Activated naive CD4-positive, alpha-beta T cell treated with anti-CD3 and anti-CD28 coated beads, Interleukin-2, amount 50 U/mL, for 72 hours (primary cell): ENCODE measurements around the gene SRRM3. TPM values are rescaled to one million over a fixed set of nuclear protein-coding genes. Genes with fewer than 3 reads are reported as not detected.
"Not testable (repeated sequence)": the region's sequence is repeated elsewhere in the genome, so short reads cannot be mapped to it uniquely, and the experiment has no call there.

Experiments used
- ATAC-seq, 2 donors: fragments of 150-1000 bp; cut with Tn5 transposase; 2 replicates each; pipeline ENCODE4 v1.10.0; 2021; ENCODE audit warnings: mild to moderate bottlenecking in 2 of 2, moderate library complexity in 2 of 2
- DNase-seq, 2 donors: peaks; one replicate each; pipeline ENCODE4 v3.0.0; 2021 to 2022; ENCODE audit warnings: low spot score in 2 of 2
- H3K27ac Mint-ChIP-seq, 2 donors: one replicate each; pipeline ENCODE4 v1.8.0; 2022; ENCODE audit warnings: mild to moderate bottlenecking in 2 of 2, mixed read lengths in 2 of 2
- H3K36me3 Mint-ChIP-seq, 2 donors: one replicate each; pipeline ENCODE4 v1.8.0; 2022; ENCODE audit warnings: mixed read lengths in 2 of 2
- H3K9me3 Mint-ChIP-seq, 2 donors: one replicate each; pipeline ENCODE4 v1.8.0; 2022; ENCODE audit warnings: mixed read lengths in 2 of 2
- total RNA-seq, 2 donors: library from RNA; stranded (reverse); gene quantifications; one replicate each; pipeline ENCODE4 v1.2.3, GENCODE V29; 2022

The SRRM3 gene
- total RNA-seq, 2 donors from 2014 or later, result not detected

DNA sequence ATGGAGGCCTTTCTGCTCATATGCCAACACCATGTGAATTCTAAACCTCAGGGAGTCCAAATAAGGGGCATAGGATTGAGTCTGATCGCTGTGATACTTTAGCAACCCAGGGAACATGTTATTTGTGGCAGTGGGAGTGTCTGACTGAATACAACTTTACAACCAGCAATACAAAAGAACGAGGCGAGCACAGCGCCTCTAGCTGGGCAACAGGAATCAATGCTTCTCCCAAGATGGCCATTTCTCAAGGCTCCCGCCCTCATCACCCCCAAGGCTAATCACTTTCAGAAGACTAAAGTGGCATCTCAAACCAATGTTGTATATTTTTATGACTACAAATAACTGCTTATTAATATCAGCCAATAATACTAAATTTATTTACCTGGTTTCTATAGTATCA lies 129.0 kb downstream of the SRRM3 start:
- H3K36me3 Mint-ChIP-seq, result peaks cover 15 to 38% of the 10 kb centered on the region in 2 donors

DNA sequence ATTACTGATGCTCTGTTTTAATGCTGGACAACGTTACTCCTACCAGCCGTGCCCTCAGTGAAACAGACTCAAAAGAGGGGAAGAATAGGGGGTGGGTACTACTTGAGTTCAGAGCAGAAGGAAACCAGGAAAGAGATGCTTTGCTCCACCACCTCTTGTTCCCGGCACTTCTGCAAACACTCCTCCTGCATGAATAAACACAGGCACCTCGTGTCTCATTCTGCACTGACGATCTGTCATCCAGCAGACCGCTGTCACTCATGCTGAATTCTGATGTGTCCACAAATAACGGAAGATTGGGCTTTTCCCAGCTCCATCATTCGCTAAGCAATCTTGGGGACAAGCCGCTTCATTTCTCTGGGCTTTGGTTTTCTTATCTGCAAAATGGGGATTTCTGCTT lies 130.4 kb downstream of the SRRM3 start:
- H3K9me3 Mint-ChIP-seq, result no peaks in the 10 kb centered on the region
- no peak for ATAC-seq

More for the DNA sequence above, 129.0 kb downstream of the SRRM3 start:
- Mint-ChIP-seq H3K27ac (peak overlapping the region in 1 of 2 donors; percentile 15), H3K9me3 (no peaks in the 10 kb centered on the region)
- ATAC-seq, result no peak
- no peak for DNase-seq

DNA sequence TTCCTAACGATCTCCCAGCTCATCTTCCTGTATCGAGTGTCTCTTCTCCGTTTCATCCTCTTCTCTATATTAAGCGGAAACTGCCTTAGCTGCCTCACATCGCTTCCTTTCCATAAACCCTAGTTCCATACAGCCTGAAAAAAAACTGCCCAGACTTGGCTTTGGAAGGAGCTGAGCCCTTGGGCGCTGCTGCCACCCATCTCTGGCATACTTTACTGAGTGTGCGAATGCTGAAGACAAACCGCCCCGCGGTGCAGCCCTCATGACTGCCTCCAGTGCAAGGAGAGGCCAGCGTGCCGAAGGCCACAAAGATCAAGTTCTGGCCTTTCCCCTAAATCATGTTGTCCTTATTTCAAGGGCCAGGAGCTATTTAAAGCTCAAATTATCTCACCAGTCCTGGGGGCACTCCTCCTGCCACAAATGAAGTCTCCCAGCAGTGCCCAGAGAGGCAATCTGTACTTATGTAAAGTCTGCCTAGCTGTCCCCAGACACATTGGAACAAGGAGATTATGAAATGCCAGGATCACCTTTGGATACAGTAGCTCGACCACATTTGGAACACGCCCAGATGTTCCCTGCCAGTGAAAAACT lies 131.9 kb downstream of the SRRM3 start:
- DNase-seq (no peak), ATAC-seq (no peak)
- Mint-ChIP-seq H3K27ac (peak overlapping the region in 1 of 2 donors; percentile 45), H3K36me3 (peaks cover 11 to 25% of the 10 kb centered on the region in 2 donors), H3K9me3 (no peaks in the 10 kb centered on the region)

More for the DNA sequence above, 130.4 kb downstream of the SRRM3 start:
- Mint-ChIP-seq H3K27ac (peak overlapping the region in 1 of 2 donors; percentile 36), H3K36me3 (peaks cover 15 to 30% of the 10 kb centered on the region in 2 donors)
- DNase-seq, result no peak

DNA sequence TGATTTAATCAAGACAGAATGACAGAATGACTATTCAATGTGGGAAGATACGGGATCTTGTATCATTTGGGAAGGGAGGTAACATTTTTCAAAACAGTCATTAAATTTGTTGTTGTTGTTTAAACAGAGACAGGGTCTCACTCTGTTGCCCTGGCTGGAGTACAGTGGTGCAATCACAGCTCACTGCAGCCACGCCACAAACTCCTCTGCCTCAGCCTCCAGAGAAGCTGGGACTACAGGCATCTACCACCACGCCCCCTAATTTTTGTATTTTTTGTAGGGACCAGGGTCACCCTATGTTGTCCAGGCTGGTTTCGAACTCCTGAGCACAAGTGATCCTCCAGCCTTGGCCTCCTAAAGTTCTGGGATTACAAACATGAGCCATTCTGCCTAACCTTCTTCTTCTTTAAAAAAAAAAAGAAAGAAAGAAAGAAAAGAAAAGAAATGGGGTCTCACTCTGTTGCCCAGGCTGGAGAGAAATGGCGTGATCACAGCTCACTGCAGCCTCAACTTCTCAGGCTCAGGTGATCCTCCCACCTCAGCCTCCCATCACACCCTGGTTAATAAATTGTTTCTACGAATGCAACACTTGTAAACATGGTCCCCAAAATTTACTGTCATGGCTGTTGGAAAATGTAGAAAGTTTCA lies 132.7 kb downstream of the SRRM3 start:
- H3K27ac Mint-ChIP-seq, result no peak overlapping the region
- H3K9me3 Mint-ChIP-seq, result no peaks in the 10 kb centered on the region
- no peak for ATAC-seq
- peaks cover 5 to 23% of the 10 kb centered on the region in 2 donors for H3K36me3 Mint-ChIP-seq
- no peak for DNase-seq

DNA sequence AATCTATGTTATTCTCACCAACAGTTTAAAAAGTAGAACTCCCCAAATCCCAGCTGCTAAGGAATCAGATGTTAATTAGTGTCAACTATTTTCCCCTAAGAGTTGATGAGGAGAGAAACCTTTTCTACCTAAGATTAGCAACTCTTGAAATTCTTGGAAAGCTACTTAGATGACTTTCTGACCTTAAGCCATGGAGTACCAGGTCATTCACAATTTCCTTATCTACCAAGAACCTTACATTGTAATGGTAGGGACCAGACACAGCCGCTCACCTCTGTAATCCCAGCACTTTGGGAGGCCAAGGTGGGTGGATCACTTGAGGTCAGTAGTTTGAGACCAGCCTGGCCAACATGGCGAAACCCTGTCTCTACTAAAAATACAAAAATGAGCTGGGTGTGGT lies 133.7 kb downstream of the SRRM3 start:
- peaks cover 0 to 25% of the 10 kb centered on the region in 2 donors for H3K36me3 Mint-ChIP-seq

DNA sequence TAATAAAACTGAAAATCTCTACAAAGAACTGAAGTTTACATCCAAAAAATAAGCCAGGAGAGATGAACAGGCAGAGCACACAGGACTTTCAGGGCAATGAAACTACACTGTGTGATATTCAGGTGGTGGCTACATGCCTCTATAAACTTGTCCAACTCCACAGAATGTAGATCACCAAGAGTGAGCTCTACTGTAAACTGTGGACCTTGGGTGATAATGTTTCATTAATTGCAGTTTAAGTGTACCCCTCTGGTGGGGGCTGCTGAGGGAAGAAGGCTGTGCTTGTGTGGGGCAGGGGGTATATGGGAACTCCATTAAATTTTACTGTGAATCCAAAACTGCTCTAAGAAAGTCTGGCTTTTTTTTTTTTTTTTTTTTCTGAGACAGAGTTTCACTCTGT lies 134.4 kb downstream of the SRRM3 start:
- DNase-seq (no peak), ATAC-seq (no peak)
- Mint-ChIP-seq H3K9me3 (no peaks in the 10 kb centered on the region), H3K27ac (peak overlapping the region in 1 of 2 donors; percentile 77), H3K36me3 (peaks cover 0 to 30% of the 10 kb centered on the region in 2 donors)

More for the DNA sequence above, 133.7 kb downstream of the SRRM3 start:
- H3K9me3 Mint-ChIP-seq, DNase-seq, ATAC-seq, H3K27ac Mint-ChIP-seq: not testable (repeated sequence)

Other genes starting within 250 kb of the SRRM3 start
- gene TMEM120A, start 207.3 kb upstream of the SRRM3 start, total RNA-seq, result 10 to 100 TPM; 23.7 to 43.3 TPM
- gene STYXL1, start 153.9 kb upstream of the SRRM3 start, total RNA-seq, result 10 to 100 TPM; 25.4 to 39.1 TPM
- gene MDH2, start 153.8 kb upstream of the SRRM3 start, total RNA-seq, result 100 to 1,000 TPM; 212 to 262 TPM
- 10 to 100 TPM; 42.5 to 78.1 TPM for gene HSPB1, start 100.8 kb downstream of the SRRM3 start, total RNA-seq
- 100 to 1,000 TPM; 103 to 143 TPM for gene YWHAG, start 157.1 kb downstream of the SRRM3 start, total RNA-seq
- under 1 TPM; 0.61 to 0.62 TPM for gene SSC4D, start 207.8 kb downstream of the SRRM3 start, total RNA-seq
- 10 to 100 TPM in 1 of 2 donors, 1 to 10 TPM in 1; 7.9 to 19.2 TPM for gene ZP3, start 223.1 kb downstream of the SRRM3 start, total RNA-seq